Muscle layer of duodenum (tissue), 2 donors: ENCODE measurements around the gene UCK1.

Experiments
- H3K27ac ChIP-seq: one replicate; pipeline ENCODE4 v1.7.0; 2013; ENCODE audit warnings: mild to moderate bottlenecking, low read length
- H3K27me3 ChIP-seq: one replicate; pipeline ENCODE4 v1.7.0; 2013; ENCODE audit warnings: low read depth, mild to moderate bottlenecking, control low read depth, low read length
- H3K36me3 ChIP-seq, 2 donors: one replicate each; pipeline ENCODE4 v1.7.0; 2013; ENCODE audit warnings: low read length in 2 of 2, control low read depth in 1 of 2, mild to moderate bottlenecking in 1 of 2; ENCODE audit not compliant: insufficient read depth in 2 of 2, control insufficient read depth in 1 of 2
- H3K4me1 ChIP-seq, 2 donors: one replicate each; pipeline ENCODE4 v1.7.0; 2013; ENCODE audit warnings: low read length in 2 of 2, mild to moderate bottlenecking in 2 of 2, control low read depth in 1 of 2, moderate library complexity in 1 of 2; ENCODE audit not compliant: insufficient read depth in 2 of 2, control insufficient read depth in 1 of 2
- H3K4me3 ChIP-seq, 2 donors: one replicate each; pipeline ENCODE4 v1.7.0; 2013; ENCODE audit warnings: low read length in 2 of 2, low read depth in 1 of 2, mild to moderate bottlenecking in 1 of 2
- H3K9me3 ChIP-seq, 2 donors: one replicate each; pipeline ENCODE4 v1.7.0; 2013; ENCODE audit warnings: low read length in 2 of 2, control low read depth in 1 of 2, mild to moderate bottlenecking in 1 of 2; ENCODE audit not compliant: control insufficient read depth in 1 of 2
- donor health status: healthy.

Gene UCK1

GRCh38 chr9:131485728-131486422, 45.2 kb downstream of the UCK1 start:
- H3K9me3 ChIP-seq, result no peaks in the 10 kb centered on the region
- no peak overlapping the region for H3K4me3 ChIP-seq
- H3K27ac ChIP-seq, result no peak overlapping the region
- no peaks in the 10 kb centered on the region for H3K4me1 ChIP-seq
- no peaks in the 10 kb centered on the region for H3K27me3 ChIP-seq
- H3K36me3 ChIP-seq, result peaks cover 78 to 94% of the 10 kb centered on the region in 2 donors

- Histone ChIP-seq H3K4me3 (no peak overlapping the region), H3K9me3 (no peaks in the 10 kb centered on the region), H3K36me3 (peaks cover 77 to 94% of the 10 kb centered on the region in 2 donors), H3K27ac (no peak overlapping the region), H3K4me1 (no peaks in the 10 kb centered on the region), H3K27me3 (no peaks in the 10 kb centered on the region)
Measured at GRCh38 chr9:131485206-131485605, 45.9 kb downstream of the UCK1 start.

- Histone ChIP-seq H3K36me3 (peaks cover 76 to 93% of the 10 kb centered on the region in 2 donors), H3K4me1 (no peaks in the 10 kb centered on the region), H3K9me3 (no peaks in the 10 kb centered on the region), H3K27me3 (no peaks in the 10 kb centered on the region), H3K27ac (no peak overlapping the region), H3K4me3 (no peak overlapping the region)
Measured at GRCh38 chr9:131484560-131485185, 46.4 kb downstream of the UCK1 start.

GRCh38 chr9:131484051-131484445, 47.0 kb downstream of the UCK1 start:
- no peak overlapping the region for H3K4me3 ChIP-seq
- H3K4me1 ChIP-seq, result no peaks in the 10 kb centered on the region
- H3K36me3 ChIP-seq, result peaks cover 77 to 95% of the 10 kb centered on the region in 2 donors
- no peak overlapping the region for H3K27ac ChIP-seq
- H3K27me3 ChIP-seq, result no peaks in the 10 kb centered on the region
- H3K9me3 ChIP-seq, result no peaks in the 10 kb centered on the region

GRCh38 chr9:131483319-131484050, 47.6 kb downstream of the UCK1 start:
- Histone ChIP-seq H3K27ac (no peak overlapping the region), H3K36me3 (peaks cover 82 to 95% of the 10 kb centered on the region in 2 donors), H3K4me3 (no peak overlapping the region), H3K27me3 (no peaks in the 10 kb centered on the region), H3K4me1 (no peaks in the 10 kb centered on the region), H3K9me3 (no peaks in the 10 kb centered on the region)

- Histone ChIP-seq H3K36me3 (peaks cover 82 to 96% of the 10 kb centered on the region in 2 donors), H3K27ac (no peak overlapping the region), H3K27me3 (no peaks in the 10 kb centered on the region), H3K4me1 (no peaks in the 10 kb centered on the region), H3K9me3 (no peaks in the 10 kb centered on the region), H3K4me3 (no peak overlapping the region)
Measured at GRCh38 chr9:131482343-131483006, 48.6 kb downstream of the UCK1 start.

- H3K27me3 ChIP-seq, result no peaks in the 10 kb centered on the region
- H3K36me3 ChIP-seq, result peaks cover 84 to 96% of the 10 kb centered on the region in 2 donors
- no peak overlapping the region for H3K4me3 ChIP-seq
- no peaks in the 10 kb centered on the region for H3K9me3 ChIP-seq
- no peaks in the 10 kb centered on the region for H3K4me1 ChIP-seq
- H3K27ac ChIP-seq, result no peak overlapping the region
Measured at GRCh38 chr9:131481441-131482342, 49.4 kb downstream of the UCK1 start.

- H3K4me1 ChIP-seq, result no peaks in the 10 kb centered on the region
- no peak overlapping the region for H3K4me3 ChIP-seq
- H3K9me3 ChIP-seq, result no peaks in the 10 kb centered on the region
- H3K36me3 ChIP-seq, result peaks cover 71 to 96% of the 10 kb centered on the region in 2 donors
- H3K27ac ChIP-seq, result no peak overlapping the region
- no peaks in the 10 kb centered on the region for H3K27me3 ChIP-seq
Measured at GRCh38 chr9:131480258-131480657, 50.8 kb downstream of the UCK1 start.

- Histone ChIP-seq H3K27me3 (no peaks in the 10 kb centered on the region), H3K36me3 (peaks cover 70 to 96% of the 10 kb centered on the region in 2 donors), H3K4me1 (no peaks in the 10 kb centered on the region), H3K9me3 (no peaks in the 10 kb centered on the region), H3K4me3 (no peak overlapping the region), H3K27ac (no peak overlapping the region)
Measured at GRCh38 chr9:131478911-131479310, 52.2 kb downstream of the UCK1 start.

- no peaks in the 10 kb centered on the region for H3K4me1 ChIP-seq
- H3K27ac ChIP-seq, result no peak overlapping the region
- no peak overlapping the region for H3K4me3 ChIP-seq
- H3K36me3 ChIP-seq, result peaks cover 70 to 96% of the 10 kb centered on the region in 2 donors
- no peaks in the 10 kb centered on the region for H3K27me3 ChIP-seq
- H3K9me3 ChIP-seq, result no peaks in the 10 kb centered on the region
Measured at GRCh38 chr9:131478421-131478868, 52.6 kb downstream of the UCK1 start.
